ENCODE measurements around the gene GLIS1. TPM values are rescaled to one million over a fixed set of nuclear protein-coding genes. Genes with fewer than 3 reads are reported as not detected.

Gene GLIS1
- total and polyA plus RNA-seq, 10 of the 15 experiments (the other 5 are each of a cell fraction or from before 2014, with no cell fraction given) = not detected

GRCh38 chr1:53549287-53549686 is 189.7 kb downstream of the GLIS1 start (continued):
- TF ChIP-seq ZBTB11 (CRISPR knock-in tag; IDR thresholded peaks at IDR 0.05) = no peak
- no peak for TF ChIP-seq IRF5 (IDR thresholded peaks at IDR 0.05; ENCODE audit: borderline replicate concordance)
- no peak for TF ChIP-seq TAF1 (IDR thresholded peaks at IDR 0.05; ENCODE audit: borderline replicate concordance, low read depth, low read length)
- no peak for TF ChIP-seq IRF4 (IDR thresholded peaks at IDR 0.05; ENCODE audit: low read depth, low read length)
- TF ChIP-seq CHD4 (IDR thresholded peaks at IDR 0.05) = no peak
- no peak for TF ChIP-seq ATF3 (IDR thresholded peaks at IDR 0.05; ENCODE audit: borderline replicate concordance, extremely low read depth, low read depth, low read length)
- TF ChIP-seq MXI1 (IDR thresholded peaks at IDR 0.05; ENCODE audit: low read depth, low read length) = no peak
- no peak for TF ChIP-seq FOS (IDR thresholded peaks at IDR 0.05; ENCODE audit: borderline replicate concordance, extremely low read depth, insufficient read length)
- TF ChIP-seq EP300 (IDR thresholded peaks at IDR 0.05; ENCODE audit: borderline replicate concordance in 1 of 2, control insufficient read depth in 1 of 2, low read depth in 2 of 2, low read length in 2 of 2) = no peak
- no peak for TF ChIP-seq HDAC6 (IDR thresholded peaks at IDR 0.05; ENCODE audit: unreplicated experiment)
- TF ChIP-seq PBX3 (IDR thresholded peaks at IDR 0.05; ENCODE audit: insufficient replicate concordance, low read depth, low read length) = no peak

Measured in GM12878 (cell line).